Measurements from ENCODE around the gene GPX7.

Gene GPX7

DNA sequence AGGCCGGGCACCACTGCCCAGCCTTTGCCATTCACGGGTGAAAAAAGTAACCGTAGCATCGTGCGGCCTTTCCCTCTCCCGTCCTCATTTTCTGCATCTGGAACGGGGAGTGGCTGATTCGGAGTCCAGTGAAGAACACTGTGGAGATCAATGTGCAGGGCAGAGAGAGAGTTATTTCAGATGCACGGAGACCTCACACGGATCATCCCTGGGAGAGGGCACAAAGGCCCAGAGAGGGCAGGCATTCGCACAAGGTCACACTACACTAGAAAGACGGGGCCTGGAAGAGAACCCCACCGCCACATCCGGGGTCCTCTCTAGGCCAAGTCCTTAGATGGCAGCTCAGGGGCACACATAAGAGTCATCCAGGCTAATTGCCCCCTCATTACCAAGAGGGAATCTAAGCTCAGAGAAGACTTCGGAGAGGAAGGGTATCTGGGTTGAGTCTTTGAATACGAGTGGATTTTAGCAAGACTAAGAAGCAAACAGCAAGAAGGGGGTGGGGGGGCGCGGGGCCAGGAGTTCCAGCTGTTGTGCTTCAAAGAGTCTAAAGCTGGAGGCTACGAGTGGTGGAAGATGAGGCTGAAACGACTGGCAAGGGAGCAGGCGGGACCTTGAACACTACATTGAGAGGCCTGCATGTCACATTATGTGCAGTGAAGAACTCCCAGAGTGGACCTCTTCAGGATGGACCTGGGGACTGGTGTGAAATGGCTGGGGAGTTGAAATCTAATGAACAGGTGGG is 857 bp downstream of the GPX7 start:
- TF ChIP-seq, protein P1, sequence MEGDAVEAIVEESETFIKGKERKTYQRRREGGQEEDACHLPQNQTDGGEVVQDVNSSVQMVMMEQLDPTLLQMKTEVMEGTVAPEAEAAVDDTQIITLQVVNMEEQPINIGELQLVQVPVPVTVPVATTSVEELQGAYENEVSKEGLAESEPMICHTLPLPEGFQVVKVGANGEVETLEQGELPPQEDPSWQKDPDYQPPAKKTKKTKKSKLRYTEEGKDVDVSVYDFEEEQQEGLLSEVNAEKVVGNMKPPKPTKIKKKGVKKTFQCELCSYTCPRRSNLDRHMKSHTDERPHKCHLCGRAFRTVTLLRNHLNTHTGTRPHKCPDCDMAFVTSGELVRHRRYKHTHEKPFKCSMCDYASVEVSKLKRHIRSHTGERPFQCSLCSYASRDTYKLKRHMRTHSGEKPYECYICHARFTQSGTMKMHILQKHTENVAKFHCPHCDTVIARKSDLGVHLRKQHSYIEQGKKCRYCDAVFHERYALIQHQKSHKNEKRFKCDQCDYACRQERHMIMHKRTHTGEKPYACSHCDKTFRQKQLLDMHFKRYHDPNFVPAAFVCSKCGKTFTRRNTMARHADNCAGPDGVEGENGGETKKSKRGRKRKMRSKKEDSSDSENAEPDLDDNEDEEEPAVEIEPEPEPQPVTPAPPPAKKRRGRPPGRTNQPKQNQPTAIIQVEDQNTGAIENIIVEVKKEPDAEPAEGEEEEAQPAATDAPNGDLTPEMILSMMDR (IDR thresholded peaks at IDR 0.05; ENCODE audit: low read depth, low read length) = no peak
- DNase-seq (ENCODE audit: low read depth in 2 of 2) = peak; percentile 28 to 30
- H3K4me3 ChIP-seq (replicated peaks in 1 of 2; ENCODE audit: low read depth in 2 of 2, low read length in 2 of 2) = peak overlapping the region; percentile 18 to 50

DNA sequence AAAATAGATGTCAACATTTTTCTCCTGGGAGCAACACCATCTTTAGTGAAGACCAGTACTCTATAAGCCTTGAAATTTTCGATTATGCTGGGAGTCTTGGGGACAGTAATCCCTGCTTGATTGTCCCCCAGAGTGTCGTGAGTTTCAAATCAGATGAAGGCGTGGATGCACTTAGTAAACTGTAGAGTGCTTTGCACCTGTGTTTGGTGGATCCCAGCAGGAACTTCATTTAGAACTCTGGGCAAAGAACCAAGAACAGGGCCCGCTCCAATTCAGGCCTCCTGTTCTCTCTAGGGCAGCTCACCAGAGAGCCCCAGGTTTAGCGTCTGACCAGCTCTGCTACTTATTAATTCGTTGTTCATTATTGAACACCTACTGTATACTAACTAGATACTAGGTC is 1.5 kb downstream of the GPX7 start:
- H3K4me3 ChIP-seq (replicated peaks in 1 of 2; ENCODE audit: low read depth in 2 of 2, low read length in 2 of 2) = no peak overlapping the region
- no peak for DNase-seq (ENCODE audit: low read depth in 2 of 2)
- TF ChIP-seq, protein P1 (IDR thresholded peaks at IDR 0.05; ENCODE audit: low read depth, low read length) = no peak

GRCh38 chr1:52604063-52604770 is 2.0 kb downstream of the GPX7 start:
- no peak overlapping the region for H3K4me3 ChIP-seq (replicated peaks in 1 of 2; ENCODE audit: low read depth in 2 of 2, low read length in 2 of 2)
- peak in 1 of 2 donors; percentile 10 for DNase-seq (ENCODE audit: low read depth in 2 of 2)
- TF ChIP-seq, protein P1 (IDR thresholded peaks at IDR 0.05; ENCODE audit: low read depth, low read length) = no peak

GRCh38 chr1:52613636-52614373 is 11.6 kb downstream of the GPX7 start:
- TF ChIP-seq, protein P1 (IDR thresholded peaks at IDR 0.05; ENCODE audit: low read depth, low read length) = no peak
- no peak overlapping the region for H3K4me3 ChIP-seq (replicated peaks in 1 of 2; ENCODE audit: low read depth in 2 of 2, low read length in 2 of 2)
- peak in 1 of 2 donors; percentile 22 for DNase-seq (ENCODE audit: low read depth in 2 of 2)

GRCh38 chr1:52614671-52615070 is 12.5 kb downstream of the GPX7 start:
- no peak overlapping the region for H3K4me3 ChIP-seq (replicated peaks in 1 of 2; ENCODE audit: low read depth in 2 of 2, low read length in 2 of 2)
- DNase-seq (ENCODE audit: low read depth in 2 of 2) = no peak
- TF ChIP-seq, protein P1 (IDR thresholded peaks at IDR 0.05; ENCODE audit: low read depth, low read length) = no peak

DNA sequence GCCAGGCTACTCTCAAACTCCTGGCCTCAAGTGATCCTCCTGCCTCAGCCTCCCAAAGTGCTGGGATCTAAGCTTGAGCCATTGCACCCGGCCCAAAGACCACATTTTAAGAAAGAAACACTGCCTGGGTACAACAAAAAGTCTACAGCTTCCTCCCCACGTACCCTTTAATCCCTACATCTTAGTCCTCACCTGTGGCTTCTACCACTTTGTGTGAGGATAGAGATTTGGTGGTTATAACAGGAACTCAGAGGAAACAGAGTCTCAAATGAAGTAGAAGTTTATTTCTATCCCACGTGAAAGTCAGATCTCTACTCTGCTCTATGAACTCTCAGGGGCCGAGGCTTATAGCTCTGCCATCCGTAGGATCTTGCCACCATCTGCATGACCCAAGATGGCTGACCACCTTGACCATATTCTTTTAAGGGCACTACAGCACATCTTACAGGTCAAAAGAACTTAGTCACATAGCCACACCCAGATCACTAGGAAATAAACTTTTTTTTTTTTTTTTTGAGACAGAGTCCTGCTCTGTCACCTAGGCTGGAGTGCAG is 13.4 kb downstream of the GPX7 start:
- no peak for DNase-seq (ENCODE audit: low read depth in 2 of 2)
- TF ChIP-seq, protein P1 (IDR thresholded peaks at IDR 0.05; ENCODE audit: low read depth, low read length) = no peak
- H3K4me3 ChIP-seq (replicated peaks in 1 of 2; ENCODE audit: low read depth in 2 of 2, low read length in 2 of 2) = no peak overlapping the region
